HG02759 (cell line): ENCODE results near the gene USP5.

Source experiments
- ATAC-seq: cut with Tn5 transposase; IDR thresholded peaks from one replicate; pipeline ENCODE4 v1.9.1; 2021; ENCODE audit warnings: mild to moderate bottlenecking, moderate library complexity; ENCODE audit not compliant: unreplicated experiment

USP5 gene

GRCh38 chr12:6909421-6910145 lies 57.6 kb downstream of the USP5 start:
- ATAC-seq, result no peak

DNA sequence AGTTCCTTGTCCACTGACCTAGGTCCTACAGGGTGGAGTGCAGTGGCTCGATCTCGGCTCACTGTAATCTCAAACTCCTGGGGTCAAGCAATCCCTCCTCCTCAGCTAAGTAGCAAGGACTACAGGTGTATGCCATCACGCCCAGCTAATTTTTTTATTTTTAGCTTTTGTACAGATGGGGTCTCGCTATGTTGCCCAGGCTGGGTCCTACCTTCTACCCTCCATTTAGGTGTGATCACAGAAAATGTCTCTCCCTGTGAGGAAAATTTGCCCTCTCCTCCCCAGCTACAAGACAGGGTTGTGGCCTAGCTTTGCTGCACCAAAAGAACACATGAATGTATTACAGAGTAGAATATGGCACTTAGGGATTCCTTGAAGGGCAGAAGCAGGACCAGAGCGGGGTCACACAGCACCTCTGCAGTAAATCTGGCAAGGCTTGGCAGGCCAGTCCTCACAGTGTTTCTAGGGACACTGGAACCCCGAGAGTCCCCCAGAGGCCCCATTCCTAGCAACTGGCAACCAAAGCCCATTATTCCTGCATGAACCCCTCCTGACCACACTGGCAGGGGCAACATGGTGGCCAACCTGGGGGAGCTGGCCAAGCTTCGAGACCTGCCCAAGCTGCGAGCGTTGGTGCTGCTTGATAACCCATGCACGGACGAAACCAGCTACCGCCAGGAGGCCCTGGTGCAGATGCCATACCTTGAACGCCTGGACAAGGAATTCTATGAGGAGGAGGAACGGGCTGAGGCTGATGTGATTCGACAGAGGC lies 60.4 kb downstream of the USP5 start:
- no peak for ATAC-seq

DNA sequence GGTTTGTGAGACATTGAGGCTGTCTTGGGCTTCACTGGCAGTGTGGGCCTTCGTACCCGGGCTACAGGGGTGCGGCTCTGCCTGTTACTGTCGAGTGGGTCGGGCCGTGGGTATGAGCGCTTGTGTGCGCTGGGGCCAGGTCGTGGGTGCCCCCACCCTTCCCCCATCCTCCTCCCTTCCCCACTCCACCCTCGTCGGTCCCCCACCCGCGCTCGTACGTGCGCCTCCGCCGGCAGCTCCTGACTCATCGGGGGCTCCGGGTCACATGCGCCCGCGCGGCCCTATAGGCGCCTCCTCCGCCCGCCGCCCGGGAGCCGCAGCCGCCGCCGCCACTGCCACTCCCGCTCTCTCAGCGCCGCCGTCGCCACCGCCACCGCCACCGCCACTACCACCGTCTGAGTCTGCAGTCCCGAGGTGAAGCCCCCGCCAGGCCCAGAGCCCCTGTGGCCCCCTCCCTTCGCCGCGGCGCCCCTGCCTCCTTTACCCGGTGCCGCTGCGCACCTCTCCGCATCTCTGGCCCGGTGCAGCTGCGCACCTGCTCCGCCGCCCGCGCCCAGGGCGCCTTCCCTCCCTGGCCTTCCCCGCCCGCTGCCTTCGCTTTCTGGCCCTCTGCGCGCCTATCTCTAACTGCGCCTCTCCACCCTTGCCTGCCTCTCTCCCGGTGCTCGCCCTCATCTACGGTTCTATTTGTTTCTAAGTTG lies 62.4 kb downstream of the USP5 start, which contains the start of gene ENO2:
TSS of gene ENO2 (plus strand) at position 335 of the 701 bp plus-strand sequence. CDS start 1,253 bp downstream, outside the sequence.
- ATAC-seq, result peak; percentile 79

DNA sequence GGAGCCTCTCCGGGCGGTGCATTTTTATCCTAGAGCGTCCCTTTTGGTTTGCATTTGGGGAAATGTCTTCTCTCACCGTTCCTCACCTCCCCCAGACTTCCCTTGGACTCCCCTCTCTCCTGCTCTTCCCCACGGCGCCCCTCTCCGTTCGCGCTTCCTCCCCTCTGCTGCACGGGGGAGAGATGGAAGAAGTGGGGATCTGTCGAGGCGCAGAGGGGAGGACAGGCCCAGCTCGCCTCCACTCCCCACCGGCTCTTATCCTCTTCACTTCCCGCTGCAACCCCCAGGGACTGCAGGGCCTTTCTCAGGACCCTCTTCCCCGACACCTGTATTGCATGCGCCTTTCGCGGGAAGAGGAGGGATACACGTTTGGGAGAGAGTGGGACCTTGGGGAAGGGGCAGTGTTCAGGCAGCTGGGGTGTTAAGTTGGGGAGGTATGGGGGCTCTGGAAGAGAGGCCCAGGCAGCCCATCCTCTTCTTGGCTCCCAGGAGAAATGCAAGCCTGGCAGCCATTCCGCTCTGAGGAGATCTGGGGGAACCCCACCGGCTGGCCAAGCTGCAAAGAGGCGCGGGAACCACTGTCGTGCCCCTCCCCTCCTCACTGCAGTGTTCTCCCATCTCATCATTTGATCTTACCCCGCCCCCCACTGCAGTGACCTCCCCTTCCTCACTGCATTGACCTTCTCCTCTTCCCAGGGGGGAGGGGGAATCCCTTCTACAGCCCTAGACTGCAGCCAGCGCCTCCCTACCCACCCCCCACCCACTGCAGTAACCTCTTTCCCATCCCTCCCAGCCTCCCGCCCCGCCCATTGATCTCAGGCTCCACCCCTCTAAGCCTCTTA lies 63.2 kb downstream of the USP5 start:
- no peak for ATAC-seq

- no peak for ATAC-seq
These were observed 63.9 kb downstream of the USP5 start for GRCh38 chr12:6915789-6916285.
